GM10266 (cell line): ENCODE results near the gene CCL20.

Experiments used
- DNase-seq: peaks from one replicate; pipeline ENCODE4 v3.0.0; 2012; ENCODE audit errors: extremely low spot score
- CTCF ChIP-seq: IDR thresholded peaks from 2 replicates; pipeline ENCODE4 v1.5.1; 2012; ENCODE audit warnings: mild to moderate bottlenecking, low read depth; ENCODE audit not compliant: control insufficient read depth, insufficient read depth; ENCODE audit errors: missing control alignments

CCL20 gene

DNA sequence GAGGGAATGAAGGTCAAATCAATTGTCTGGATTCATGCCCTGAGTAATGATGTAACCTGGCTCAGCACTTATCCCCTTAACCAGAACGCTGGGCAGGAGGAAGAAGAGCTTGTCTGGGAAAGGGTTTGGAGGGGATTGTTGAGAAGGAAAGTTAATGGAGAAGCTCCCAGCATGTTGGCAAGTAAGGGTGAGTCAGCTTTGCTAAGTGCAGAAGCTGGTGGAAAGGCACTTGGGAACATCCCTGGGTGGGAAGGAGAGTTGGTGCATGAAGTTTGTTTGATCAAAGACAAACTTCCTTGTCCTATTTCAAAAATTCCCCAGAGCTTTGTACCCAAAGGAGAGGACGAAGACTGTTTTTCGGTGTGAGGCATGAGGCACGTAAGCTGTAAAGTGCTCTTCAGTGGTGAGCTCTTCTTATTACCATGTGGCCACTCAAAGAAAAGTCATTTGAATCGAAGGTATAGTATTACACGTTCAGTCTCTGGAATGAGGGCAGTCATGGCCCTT, 40.2 kb downstream of the CCL20 start:
- DNase-seq, result no peak
- no peak for TF ChIP-seq CTCF

- TF ChIP-seq CTCF, result no peak
- DNase-seq, result no peak
Observed at GRCh38 chr2:227855440-227855839, 41.8 kb downstream of the CCL20 start.

- DNase-seq, result no peak
- no peak for TF ChIP-seq CTCF
Observed at GRCh38 chr2:227856697-227857096, 43.1 kb downstream of the CCL20 start.

- DNase-seq, result no peak
- no peak for TF ChIP-seq CTCF
Observed at GRCh38 chr2:227860221-227860641, 46.6 kb downstream of the CCL20 start.

GRCh38 chr2:227861011-227861410, 47.4 kb downstream of the CCL20 start:
- DNase-seq, result no peak
- no peak for TF ChIP-seq CTCF

DNA sequence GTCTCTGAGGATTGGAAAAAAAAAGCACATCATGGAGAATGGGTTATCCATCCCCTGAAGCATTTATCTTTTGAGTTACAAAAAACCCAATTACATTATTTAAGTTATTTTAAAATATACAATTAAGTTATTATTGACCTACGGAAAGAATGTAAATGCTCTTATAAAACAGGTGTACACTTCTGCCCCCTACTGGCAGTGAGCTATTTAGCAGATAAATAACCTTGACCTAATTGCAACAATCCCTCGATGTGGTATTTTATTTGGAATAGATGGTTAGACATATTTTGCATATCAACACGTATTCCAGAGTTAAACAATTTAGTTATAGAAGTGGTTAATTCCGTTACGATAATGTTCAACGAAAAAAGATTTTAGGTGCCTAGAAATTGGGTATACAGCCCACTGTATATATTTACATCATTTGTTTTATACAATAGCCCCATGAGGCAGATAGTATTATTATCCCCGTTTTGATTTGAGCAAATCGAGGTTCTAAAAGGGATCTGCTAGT, 48.6 kb downstream of the CCL20 start:
- peak; percentile 72 for TF ChIP-seq CTCF
- DNase-seq, result peak; percentile 59

GRCh38 chr2:227862741-227863588, 49.3 kb downstream of the CCL20 start:
- TF ChIP-seq CTCF, result no peak
- DNase-seq, result no peak
